H9 (cell line): ENCODE results near the gene PLEKHA1. TPM values are rescaled to one million over a fixed set of nuclear protein-coding genes. Genes with fewer than 3 reads are reported as not detected.

Experiments
- DNase-seq: peaks from one replicate; pipeline ENCODE4 v3.0.0-alpha.2; 2017
- H2AFZ ChIP-seq: one replicate; pipeline ENCODE4 v1.6.1; 2013; ENCODE audit warnings: mild to moderate bottlenecking, low read length, control low read depth, moderate library complexity
- H2AK5ac ChIP-seq: 2 replicates; pipeline ENCODE4 v1.6.1; 2013; ENCODE audit warnings: low read length, control low read depth, mixed read lengths; ENCODE audit not compliant: insufficient read length
- H2BK120ac ChIP-seq: one replicate; pipeline ENCODE4 v1.6.1; 2013; ENCODE audit warnings: low read depth, mild to moderate bottlenecking, low read length, control low read depth, inconsistent platforms; ENCODE audit not compliant: poor library complexity, severe bottlenecking
- H2BK12ac ChIP-seq: 2 replicates; pipeline ENCODE4 v1.6.1; 2013; ENCODE audit warnings: low read length, control low read depth, mixed read lengths, low read depth; ENCODE audit not compliant: insufficient read length
- H2BK15ac ChIP-seq: 2 replicates; pipeline ENCODE4 v1.6.1; 2013; ENCODE audit warnings: low read depth, low read length, control low read depth
- H2BK20ac ChIP-seq: one replicate; pipeline ENCODE4 v1.6.1; 2013; ENCODE audit warnings: low read depth, mild to moderate bottlenecking, low read length, control low read depth, inconsistent platforms; ENCODE audit not compliant: poor library complexity, severe bottlenecking
- H2BK5ac ChIP-seq: 2 replicates; pipeline ENCODE4 v1.6.1; 2013; ENCODE audit warnings: low read length, control low read depth, mixed read lengths; ENCODE audit not compliant: insufficient read length
- H3K14ac ChIP-seq: 2 replicates; pipeline ENCODE4 v1.6.1; 2013; ENCODE audit warnings: low read length, control low read depth; ENCODE audit not compliant: insufficient read depth
- H3K18ac ChIP-seq: 2 replicates; pipeline ENCODE4 v1.6.1; 2013; ENCODE audit warnings: low read depth, mild to moderate bottlenecking, mixed read lengths, low read length, control low read depth; ENCODE audit not compliant: insufficient read length
- H3K23ac ChIP-seq: 2 replicates; pipeline ENCODE4 v1.6.1; 2013; ENCODE audit warnings: low read length, control low read depth, mixed read lengths, low read depth; ENCODE audit not compliant: insufficient read length
- H3K23me2 ChIP-seq: 2 replicates; pipeline ENCODE4 v1.6.1; 2013; ENCODE audit warnings: low read depth, mild to moderate bottlenecking, mixed read lengths, low read length, control low read depth; ENCODE audit not compliant: insufficient read length, poor library complexity, severe bottlenecking
- H3K27ac ChIP-seq: 2 replicates; pipeline ENCODE4 v1.5.1; 2013; ENCODE audit warnings: low read length, control low read depth, mixed read lengths, low read depth; ENCODE audit not compliant: insufficient read length
- H3K27me3 ChIP-seq: 2 replicates; pipeline ENCODE4 v1.6.1; 2013; ENCODE audit warnings: low read length, control low read depth, inconsistent platforms; ENCODE audit not compliant: insufficient read depth
- H3K4ac ChIP-seq: 2 replicates; pipeline ENCODE4 v1.6.1; 2013; ENCODE audit warnings: low read depth, mild to moderate bottlenecking, control low read depth, inconsistent platforms, low read length, moderate library complexity
- H3K4me1 ChIP-seq: 2 replicates; pipeline ENCODE4 v1.6.1; 2013; ENCODE audit warnings: low read length, control low read depth, inconsistent platforms; ENCODE audit not compliant: insufficient read depth
- H3K4me2 ChIP-seq: 2 replicates; pipeline ENCODE4 v1.6.1; 2013; ENCODE audit warnings: low read length, control low read depth, mixed read lengths; ENCODE audit not compliant: insufficient read length, insufficient read depth
- H3K56ac ChIP-seq: 2 replicates; pipeline ENCODE4 v1.6.1; 2013; ENCODE audit warnings: low read depth, mild to moderate bottlenecking, mixed read lengths, low read length, control low read depth; ENCODE audit not compliant: insufficient read length
- H3K79me1 ChIP-seq: 2 replicates; pipeline ENCODE4 v1.6.1; 2013; ENCODE audit warnings: low read depth, mild to moderate bottlenecking, moderate library complexity, low read length, control low read depth, inconsistent platforms; ENCODE audit not compliant: insufficient read depth, poor library complexity, severe bottlenecking
- H3K79me2 ChIP-seq: 2 replicates; pipeline ENCODE4 v1.6.1; 2013; ENCODE audit warnings: low read length, control low read depth, inconsistent platforms; ENCODE audit not compliant: insufficient read depth
- H3K9ac ChIP-seq: 2 replicates; pipeline ENCODE4 v1.6.1; 2013; ENCODE audit warnings: low read length, control low read depth, mixed read lengths; ENCODE audit not compliant: insufficient read length; ENCODE audit errors: extremely low read depth
- H3K9me3 ChIP-seq: one replicate; pipeline ENCODE4 v1.6.1; 2013; ENCODE audit warnings: low read depth, low read length, inconsistent platforms; ENCODE audit not compliant: control insufficient read depth
- H3T11ph ChIP-seq: one replicate; pipeline ENCODE4 v1.6.1; 2013; ENCODE audit warnings: mild to moderate bottlenecking, low read length, control low read depth, inconsistent platforms
- H4K20me1 ChIP-seq: one replicate; pipeline ENCODE4 v1.6.1; 2013; ENCODE audit not compliant: control insufficient read depth, insufficient read length, insufficient read depth
- H4K5ac ChIP-seq: 2 replicates; pipeline ENCODE4 v1.6.1; 2013; ENCODE audit warnings: low read depth, mild to moderate bottlenecking, mixed read lengths, low read length, control low read depth; ENCODE audit not compliant: insufficient read length
- H4K8ac ChIP-seq: replicated peaks from 2 replicates; pipeline ENCODE4 v1.6.1; 2013; ENCODE audit warnings: low read length, control low read depth, mixed read lengths, low read depth; ENCODE audit not compliant: insufficient read length
- H4K91ac ChIP-seq: 2 replicates; pipeline ENCODE4 v1.6.1; 2013; ENCODE audit warnings: low read depth, mild to moderate bottlenecking, moderate library complexity, mixed read lengths, low read length, control low read depth; ENCODE audit not compliant: insufficient read length
- H3K27ac Mint-ChIP-seq, 3 experiments: 2 replicates in 2 of 3; 3 replicates in 1 of 3; pipeline ENCODE4 v1.8.0; 2020 to 2021; ENCODE audit warnings: mixed read lengths in 3 of 3, mild to moderate bottlenecking in 1 of 3, moderate library complexity in 1 of 3
- H3K27me3 Mint-ChIP-seq: 2 replicates; pipeline ENCODE4 v1.8.0; 2021; ENCODE audit warnings: low read depth, mild to moderate bottlenecking, moderate library complexity, mixed read lengths
- H3K36me3 Mint-ChIP-seq, 3 experiments: 2 replicates in 2 of 3; 3 replicates in 1 of 3; pipeline ENCODE4 v1.8.0; 2020 to 2021; ENCODE audit warnings: low read depth in 3 of 3, mixed read lengths in 3 of 3; ENCODE audit not compliant: insufficient read depth in 1 of 3
- H3K4me1 Mint-ChIP-seq, 2 experiments: 2 replicates each; pipeline ENCODE4 v1.8.0; 2020; ENCODE audit warnings: mixed read lengths in 2 of 2
- H3K4me3 Mint-ChIP-seq, 2 experiments: 2 replicates in 1 of 2; 3 replicates in 1 of 2; pipeline ENCODE4 v1.8.0; 2020 to 2021; ENCODE audit warnings: mild to moderate bottlenecking in 2 of 2, mixed read lengths in 2 of 2, moderate library complexity in 1 of 2
- H3K9me3 Mint-ChIP-seq, 2 experiments: 2 replicates in 1 of 2; 3 replicates in 1 of 2; pipeline ENCODE4 v1.8.0; 2020; ENCODE audit warnings: mild to moderate bottlenecking in 2 of 2, mixed read lengths in 2 of 2, moderate library complexity in 1 of 2
- WGBS: extraction: QIAGEN DNeasy Blood & Tissue Kit; methylation state at CpG from one replicate; pipeline ENCODE4 v1.1.7; 2013; ENCODE audit warnings: missing lambda C conversion rate, low lambda C conversion rate, mixed read lengths; ENCODE audit not compliant: insufficient read length; ENCODE audit errors: extremely low coverage; 5-methylcytosine and 5-hydroxymethylcytosine counted together
- total RNA-seq: library from RNA; stranded (reverse); gene quantifications from 2 replicates; pipeline ENCODE4 v1.2.1, GENCODE V29; 2021
- TF ChIP-seq, protein P1 (sequence below): fragments of 200-600 bp; sonication (generic); conservative IDR thresholded peaks from 3 replicates; pipeline ENCODE4 v1.8.0; 2021; ENCODE audit warnings: antibody characterized with exemption, mild to moderate bottlenecking

PLEKHA1 gene
- total RNA-seq, 1 experiment from 2014 or later, result 32.7 TPM

DNA sequence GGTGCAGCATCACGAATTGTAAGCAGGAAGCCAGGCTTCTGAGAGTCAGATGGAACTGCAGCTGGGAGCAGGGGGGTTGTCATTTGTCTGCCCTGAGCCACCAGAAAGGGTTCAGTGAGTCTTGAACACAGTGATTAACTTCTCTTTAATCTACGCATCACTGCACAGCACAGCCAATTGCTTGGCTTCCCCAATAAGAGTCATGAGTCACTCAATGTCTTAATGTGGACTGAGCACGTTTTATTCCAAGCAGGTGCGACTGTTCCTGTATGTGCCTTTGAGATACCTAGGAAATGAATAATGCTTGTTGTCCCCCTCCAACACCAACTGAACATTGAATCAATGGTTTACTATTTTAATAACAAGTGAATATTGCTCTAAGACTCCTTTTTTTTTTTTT, 26.0 kb upstream of the PLEKHA1 start:
- Histone ChIP-seq H3K79me1 (no peaks in the 10 kb centered on the region), H3K23ac (no peak overlapping the region), H2AK5ac (no peak overlapping the region), H3K9me3 (peaks cover 11% of the 10 kb centered on the region), H3K4me2 (no peak overlapping the region), H3K4ac (no peak overlapping the region), H3T11ph (no peak overlapping the region), H3K79me2 (no peaks in the 10 kb centered on the region), H4K91ac (no peak overlapping the region), H3K56ac (no peak overlapping the region), H3K23me2 (no peaks in the 10 kb centered on the region), H2BK15ac (no peak overlapping the region), H2BK12ac (no peak overlapping the region), H4K8ac (no peak overlapping the region), H3K9ac (no peak overlapping the region), H2AFZ (no peak overlapping the region), H3K14ac (no peak overlapping the region), H4K20me1 (no peaks in the 10 kb centered on the region), H2BK120ac (no peak overlapping the region), H2BK20ac (no peak overlapping the region), H3K27ac (no peak overlapping the region), H4K5ac (no peak overlapping the region), H3K27me3 (no peaks in the 10 kb centered on the region), H3K18ac (no peak overlapping the region), H2BK5ac (no peak overlapping the region), H3K4me1 (no peaks in the 10 kb centered on the region)
- TF ChIP-seq, protein P1, sequence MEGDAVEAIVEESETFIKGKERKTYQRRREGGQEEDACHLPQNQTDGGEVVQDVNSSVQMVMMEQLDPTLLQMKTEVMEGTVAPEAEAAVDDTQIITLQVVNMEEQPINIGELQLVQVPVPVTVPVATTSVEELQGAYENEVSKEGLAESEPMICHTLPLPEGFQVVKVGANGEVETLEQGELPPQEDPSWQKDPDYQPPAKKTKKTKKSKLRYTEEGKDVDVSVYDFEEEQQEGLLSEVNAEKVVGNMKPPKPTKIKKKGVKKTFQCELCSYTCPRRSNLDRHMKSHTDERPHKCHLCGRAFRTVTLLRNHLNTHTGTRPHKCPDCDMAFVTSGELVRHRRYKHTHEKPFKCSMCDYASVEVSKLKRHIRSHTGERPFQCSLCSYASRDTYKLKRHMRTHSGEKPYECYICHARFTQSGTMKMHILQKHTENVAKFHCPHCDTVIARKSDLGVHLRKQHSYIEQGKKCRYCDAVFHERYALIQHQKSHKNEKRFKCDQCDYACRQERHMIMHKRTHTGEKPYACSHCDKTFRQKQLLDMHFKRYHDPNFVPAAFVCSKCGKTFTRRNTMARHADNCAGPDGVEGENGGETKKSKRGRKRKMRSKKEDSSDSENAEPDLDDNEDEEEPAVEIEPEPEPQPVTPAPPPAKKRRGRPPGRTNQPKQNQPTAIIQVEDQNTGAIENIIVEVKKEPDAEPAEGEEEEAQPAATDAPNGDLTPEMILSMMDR, result no peak
- H3K36me3 Mint-ChIP-seq, result peaks cover 16 to 37% (median 29%) of the 10 kb centered on the region in 3 experiments
- H3K9me3 Mint-ChIP-seq, result peaks cover 41 to 43% of the 10 kb centered on the region in 2 experiments
- no CpG with 5 or more reads among the region's 4 CpGs for WGBS
- peaks cover 26% of the 10 kb centered on the region for H3K27me3 Mint-ChIP-seq
- DNase-seq, result no peak
- no peak overlapping the region; a peak in 1 of 7 replicates for H3K27ac Mint-ChIP-seq
- peaks cover 28 to 36% of the 10 kb centered on the region in 2 experiments for H3K4me1 Mint-ChIP-seq
- H3K4me3 Mint-ChIP-seq, result no peak overlapping the region
